Measurements from ENCODE around the gene GPS1.
A peak's percentile ranks its signal among the peaks of the same experiment; 100 is the strongest.

The GPS1 gene

DNA sequence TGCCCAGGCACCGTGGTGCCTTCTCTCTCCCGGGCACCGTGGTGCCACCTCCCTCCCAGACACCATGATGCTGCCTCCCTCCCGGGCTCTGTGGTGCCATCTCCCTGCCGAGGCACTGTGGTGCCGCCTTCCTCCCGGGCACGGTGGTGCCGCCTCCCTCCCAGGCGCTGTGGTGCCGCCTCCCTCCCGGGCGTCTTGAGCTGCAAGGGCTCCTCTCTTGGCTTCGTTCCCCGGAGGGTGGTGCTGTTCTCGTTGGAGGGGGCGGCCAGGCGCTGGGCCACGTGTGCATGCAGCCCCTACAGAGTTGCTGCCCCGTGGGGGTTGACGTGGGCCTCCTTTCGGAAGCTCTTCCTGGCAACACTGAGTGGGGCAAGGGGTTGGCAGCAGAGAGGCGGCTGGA, 37.3 kb upstream of the GPS1 start:
- H3K4me3 ChIP-seq (ENCODE audit: low read depth, low read length) = no peak overlapping the region

DNA sequence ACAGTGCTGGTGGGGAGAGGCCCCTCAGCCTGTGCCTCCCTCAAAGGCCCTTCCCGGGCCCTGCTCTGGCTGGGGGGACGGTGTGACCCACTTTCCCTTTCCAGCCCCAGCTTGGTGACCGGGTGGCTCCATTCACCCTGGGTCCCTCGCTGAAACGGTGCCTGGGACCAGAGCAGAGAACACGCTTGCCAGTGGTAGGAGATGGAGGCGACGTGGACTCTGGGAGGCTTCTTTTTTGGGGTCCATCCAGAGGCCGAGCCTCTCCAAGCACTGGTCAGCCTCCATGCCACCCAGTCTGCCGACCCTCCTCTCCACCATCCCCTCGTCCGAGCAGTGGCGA, 36.8 kb upstream of the GPS1 start:
- no peak overlapping the region for H3K4me3 ChIP-seq (ENCODE audit: low read depth, low read length)

DNA sequence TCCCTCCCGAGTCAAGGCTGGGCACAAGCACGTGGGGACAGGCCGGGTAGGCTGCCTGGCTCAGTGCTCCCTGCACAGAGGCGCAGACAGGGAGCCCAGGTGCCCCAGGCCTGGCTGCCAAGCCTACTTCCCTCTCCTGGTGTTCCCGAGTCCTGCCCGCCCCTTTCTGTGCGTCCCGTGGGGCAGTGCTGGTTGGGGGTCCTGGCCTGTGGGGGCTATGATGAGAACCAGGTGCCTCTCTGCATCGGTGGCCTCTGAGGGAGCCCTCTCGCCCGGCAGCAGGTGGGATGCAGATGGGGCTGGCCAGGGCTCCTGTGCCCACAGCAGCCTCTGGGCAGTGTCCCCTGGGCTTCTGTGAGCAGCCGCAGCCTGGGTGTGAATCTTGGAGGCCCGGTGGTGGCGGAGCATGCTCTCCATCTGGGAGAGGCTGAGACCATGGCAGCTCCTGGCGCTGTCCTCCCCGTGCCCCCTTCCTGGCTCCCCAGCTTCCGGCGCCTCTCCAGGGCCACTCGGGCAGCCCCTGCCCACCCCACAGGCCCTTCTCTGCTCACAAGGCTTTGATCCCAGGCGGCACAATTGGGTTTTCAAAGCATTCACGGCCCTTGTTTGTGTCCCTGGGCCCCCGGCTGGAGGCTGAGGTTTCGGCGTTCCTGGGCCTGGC, 36.3 kb upstream of the GPS1 start:
- H3K4me3 ChIP-seq (ENCODE audit: low read depth, low read length) = no peak overlapping the region

DNA sequence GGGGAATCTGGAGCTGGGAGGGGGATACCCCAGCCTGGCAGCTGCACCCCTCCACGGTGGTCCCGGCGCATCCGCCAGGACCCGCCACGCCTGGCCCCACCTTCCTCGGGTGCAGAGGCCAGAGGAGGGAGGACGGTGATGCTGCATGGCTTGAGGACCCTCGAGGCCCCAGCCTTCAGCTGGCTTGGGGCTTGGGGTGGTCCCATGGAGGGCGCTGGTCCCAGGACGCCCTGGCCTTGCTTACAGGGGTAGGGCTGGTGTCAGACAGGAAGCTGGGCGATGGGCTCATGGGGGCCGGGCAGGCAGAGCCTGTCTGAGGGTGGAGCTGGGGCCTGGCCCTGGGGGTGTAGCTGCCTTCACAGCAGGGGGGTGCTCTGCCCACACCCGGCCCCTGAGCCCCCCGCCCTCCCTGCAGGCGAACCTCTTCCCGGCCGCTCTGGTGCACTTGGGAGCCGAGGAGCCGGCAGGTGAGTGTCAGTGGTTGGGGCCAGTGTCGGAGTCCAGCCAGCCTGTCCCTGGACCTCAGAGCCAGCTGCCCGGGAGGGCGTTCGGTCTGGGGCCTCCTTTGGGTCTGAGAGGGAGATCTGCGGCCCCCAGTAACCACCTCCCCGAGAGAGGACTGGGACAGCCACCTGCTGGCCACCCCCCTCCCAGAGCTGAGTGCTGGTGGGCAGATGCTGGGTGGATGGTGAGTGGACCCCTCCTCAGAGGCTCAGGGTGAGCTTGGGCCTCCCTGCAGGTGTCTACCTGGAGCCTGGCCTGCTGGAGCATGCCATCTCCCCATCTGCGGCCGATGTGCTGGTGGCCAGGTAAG, 35.4 kb upstream of the GPS1 start:
- H3K4me3 ChIP-seq (ENCODE audit: low read depth, low read length) = no peak overlapping the region

DNA sequence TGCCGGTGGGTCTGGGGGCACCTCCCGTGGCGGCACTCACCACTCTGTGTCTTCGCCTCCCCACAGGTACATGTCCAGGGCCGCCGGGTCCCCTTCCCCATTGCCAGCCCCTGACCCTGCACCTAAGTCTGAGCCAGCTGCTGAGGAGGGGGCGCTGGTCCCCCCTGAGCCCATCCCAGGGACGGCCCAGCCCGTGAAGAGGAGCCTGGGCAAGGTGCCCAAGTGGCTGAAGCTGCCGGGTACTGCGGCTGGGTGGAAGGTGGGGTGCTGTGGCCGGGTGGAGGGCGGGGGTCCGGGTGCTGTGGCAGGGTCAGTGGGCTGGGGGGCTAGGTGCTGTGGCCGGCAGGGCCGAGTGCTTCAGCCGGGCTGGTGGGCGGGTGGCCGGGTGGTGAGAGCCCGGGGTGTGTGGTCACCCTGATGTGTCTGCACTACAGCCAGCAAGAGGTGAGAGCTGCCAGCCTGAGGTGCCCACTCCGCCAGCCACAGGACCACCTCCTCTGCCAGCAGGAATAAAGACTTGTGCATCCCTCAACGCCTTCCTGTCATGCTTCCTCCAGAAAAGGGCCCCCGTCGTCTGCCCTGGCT, 34.7 kb upstream of the GPS1 start:
- no peak overlapping the region for H3K4me3 ChIP-seq (ENCODE audit: low read depth, low read length)

DNA sequence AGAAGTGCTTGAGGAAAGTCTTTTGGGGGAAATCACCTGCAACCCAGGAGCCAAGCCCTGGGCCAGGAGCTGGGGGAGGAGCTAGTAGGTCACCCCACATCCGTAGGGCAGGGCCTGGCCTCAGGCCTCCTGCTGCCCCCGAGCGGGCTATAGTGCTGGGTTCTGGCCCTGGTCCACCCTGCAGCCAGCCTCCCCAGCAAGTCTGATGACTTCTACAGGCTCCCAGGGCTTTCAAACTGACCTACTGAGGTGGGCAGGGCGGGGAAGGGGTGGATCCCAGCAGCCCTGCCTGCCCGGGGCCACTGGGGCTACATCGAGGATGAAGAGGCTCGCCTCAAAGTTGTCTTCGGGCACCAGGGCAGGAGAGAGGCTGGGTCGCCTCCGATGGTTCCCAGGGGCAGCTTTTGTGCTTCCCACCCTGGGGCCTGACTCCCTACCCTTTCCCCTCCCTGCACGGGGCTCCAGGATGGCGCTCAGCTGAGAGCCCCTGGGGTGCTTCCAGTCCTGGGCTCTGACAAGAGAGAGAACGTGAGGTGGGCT, 34.0 kb upstream of the GPS1 start:
- H3K4me3 ChIP-seq (ENCODE audit: low read depth, low read length) = no peak overlapping the region

DNA sequence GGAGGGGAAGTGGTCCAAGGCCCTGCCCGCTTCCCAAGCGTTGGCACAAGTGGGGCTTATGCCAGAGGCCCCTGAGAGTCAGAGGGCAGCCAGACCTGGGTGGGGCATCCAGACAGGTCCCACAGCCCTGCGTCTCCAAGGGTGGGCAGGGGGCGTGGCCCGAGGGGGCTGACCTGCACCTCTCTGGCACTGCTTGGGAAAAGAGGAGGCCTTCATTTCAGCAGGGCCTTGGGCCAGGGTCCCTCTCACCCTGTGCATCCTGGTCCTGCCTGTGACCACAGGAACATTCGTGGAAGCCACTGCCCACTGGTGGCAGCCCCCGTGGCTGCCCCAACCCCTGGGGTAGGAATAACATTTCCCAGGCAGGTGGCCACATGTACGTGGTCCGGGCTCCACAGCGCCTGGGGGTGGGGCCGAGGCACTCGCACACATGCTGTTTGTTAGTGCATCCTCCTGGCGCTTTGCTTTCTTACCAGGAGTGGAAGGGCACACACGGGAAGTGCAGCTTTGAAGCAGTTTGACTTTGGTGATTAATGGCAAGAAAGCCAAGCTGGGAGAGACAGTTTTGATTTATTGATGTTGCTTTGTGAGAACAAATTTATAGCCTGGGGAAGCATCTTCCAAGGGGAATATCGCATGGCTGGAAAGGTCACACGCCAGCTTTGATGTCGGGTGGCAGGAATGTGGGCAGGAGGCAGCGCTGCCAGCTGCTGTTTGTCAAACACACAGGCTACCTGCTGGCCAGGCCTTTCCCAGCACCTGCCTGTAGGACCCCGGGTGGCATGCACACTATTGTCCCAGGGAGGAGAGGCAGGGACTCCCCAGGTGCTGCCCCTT, 33.3 kb upstream of the GPS1 start:
- no peak overlapping the region for H3K4me3 ChIP-seq (ENCODE audit: low read depth, low read length)

DNA sequence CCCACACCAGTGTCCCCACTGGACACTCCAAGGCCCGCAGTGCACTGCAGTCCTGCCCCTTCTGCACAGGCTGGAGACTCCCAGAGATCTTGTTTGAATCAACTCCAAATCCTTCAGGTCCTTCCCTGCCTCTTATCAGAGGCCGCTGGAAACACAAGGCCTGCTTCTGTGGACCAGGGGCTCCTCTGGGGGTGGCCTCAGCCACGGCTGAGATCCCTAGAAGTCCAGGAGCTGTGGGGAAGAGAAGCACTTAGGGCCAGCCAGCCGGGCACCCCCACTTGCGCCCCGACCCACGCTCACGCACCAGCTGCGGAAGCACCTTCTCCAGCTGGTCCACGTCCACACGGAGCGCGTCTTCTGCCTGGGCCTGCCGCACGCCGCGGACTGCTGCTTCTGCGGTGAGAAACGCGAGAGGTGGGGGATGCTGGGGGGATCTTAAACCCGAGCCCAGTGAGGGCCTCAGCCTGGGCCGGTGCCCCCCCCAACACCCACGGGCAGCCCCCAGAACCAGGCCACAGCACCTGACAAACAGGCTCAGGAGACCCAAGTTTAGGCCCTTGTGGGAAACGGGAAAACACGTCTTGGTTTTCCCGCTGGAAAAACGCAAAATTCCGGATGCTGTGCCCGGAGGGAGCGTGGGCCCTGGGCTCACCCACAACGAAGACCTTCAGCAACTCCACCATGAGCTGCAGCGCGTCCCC, 32.6 kb upstream of the GPS1 start:
- H3K4me3 ChIP-seq (ENCODE audit: low read depth, low read length) = no peak overlapping the region

DNA sequence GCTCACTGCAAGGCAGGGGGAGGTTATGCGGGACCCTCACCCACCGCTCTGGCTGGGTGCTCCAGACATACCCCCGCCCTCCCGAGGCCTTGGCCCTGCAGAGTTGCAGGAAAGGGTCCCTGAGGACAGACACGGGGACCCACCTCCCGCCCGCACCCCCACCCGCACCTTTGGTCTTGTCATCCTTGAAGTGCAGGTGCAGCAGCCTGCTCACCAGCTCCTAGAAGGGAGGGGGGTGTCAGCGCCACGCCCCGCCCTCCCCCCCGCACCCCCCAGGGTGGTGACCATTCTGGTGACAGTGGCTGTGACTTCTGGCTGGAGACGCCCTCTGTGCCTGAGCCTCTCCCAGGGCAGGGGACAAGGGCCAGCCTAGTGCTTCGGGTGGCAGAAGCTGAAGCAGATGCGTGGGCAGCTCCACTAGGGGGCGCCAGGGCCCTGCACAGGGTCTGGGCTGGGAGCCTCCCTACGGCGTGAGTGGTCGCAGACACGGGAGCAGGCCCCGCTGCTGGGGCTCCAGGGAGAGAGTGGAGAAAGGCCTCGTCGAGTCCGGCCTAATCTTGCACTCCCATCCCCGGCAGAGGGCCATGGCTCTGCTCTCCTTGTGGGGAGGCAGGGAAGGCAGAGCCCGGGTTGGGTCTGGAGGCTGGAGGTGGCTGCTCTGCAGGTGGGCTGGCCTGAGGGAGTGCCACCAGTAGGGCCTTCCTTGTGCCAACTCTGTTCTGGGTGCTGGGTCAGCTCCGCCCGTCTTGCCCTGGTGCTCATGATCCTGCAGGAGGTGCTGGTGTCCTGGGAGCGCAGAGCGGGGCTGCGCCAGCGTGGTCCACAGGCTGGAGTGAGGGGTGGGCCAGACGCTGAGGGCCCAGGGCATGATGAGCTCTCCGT, 31.8 kb upstream of the GPS1 start:
- H3K4me3 ChIP-seq (ENCODE audit: low read depth, low read length) = no peak overlapping the region

DNA sequence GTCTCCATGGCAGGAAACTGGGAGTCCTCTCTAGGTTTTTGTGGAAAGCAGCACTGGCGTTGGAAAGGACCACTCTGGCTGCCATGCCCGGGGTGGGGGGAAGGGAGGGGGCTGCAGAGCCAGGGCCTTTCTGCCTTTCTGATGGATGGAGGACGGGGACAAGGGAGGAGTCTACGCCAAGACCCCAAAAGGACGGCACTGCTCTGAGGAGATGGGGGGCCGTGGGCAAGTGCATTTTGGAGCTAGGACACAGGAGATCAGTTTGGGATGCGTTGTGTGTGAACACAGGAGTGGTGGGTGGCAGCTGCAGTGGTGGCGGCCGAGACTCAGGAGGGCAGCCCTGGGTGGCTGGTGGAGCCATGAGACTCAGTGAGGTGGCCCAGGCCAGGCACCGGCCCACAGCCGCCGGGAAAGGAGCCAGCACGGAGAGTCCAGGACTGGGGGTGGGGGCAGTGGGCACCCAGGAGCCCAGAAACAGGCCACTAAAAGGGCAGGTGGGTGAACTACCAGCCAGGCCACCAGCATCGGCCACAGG, 31.1 kb upstream of the GPS1 start:
- no peak overlapping the region for H3K4me3 ChIP-seq (ENCODE audit: low read depth, low read length)

DNA sequence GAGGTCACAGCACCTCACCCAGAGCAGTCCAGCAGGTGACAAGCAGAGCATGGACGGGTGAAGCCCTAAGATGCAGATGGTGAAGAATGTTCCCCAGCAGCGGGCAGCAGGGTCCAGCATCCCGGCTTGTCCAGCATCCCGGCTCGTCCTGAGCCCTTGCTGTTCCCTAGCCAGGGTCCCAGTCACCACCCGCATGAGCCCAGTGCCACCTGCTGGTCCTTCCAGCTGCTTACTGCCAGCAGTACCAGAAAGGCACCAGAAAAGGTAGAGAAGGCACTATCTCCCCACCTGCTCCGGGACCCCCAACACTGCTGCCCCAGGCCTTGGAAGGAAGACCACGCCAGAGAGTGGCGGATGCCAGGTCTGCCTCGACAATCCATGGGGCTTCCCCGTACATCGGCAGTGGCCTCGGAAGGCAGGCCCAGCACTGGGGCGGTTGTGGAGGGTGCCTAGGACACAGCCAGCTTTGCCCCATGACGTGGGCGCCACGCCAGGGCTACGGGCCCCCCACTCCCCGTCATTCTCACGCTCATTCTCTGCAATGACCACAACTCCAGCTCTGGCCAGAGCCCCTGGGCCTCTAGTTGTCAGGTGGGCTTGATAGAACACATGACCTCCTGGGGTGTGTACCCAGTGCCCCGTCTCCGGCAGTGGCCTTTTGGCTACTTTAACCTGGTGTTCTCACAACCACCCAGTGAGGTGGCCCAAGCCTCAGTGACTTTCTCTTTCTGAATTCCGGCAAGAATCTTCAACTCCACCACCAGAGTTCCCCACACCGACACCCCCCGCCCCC, 30.4 kb upstream of the GPS1 start:
- no peak overlapping the region for H3K4me3 ChIP-seq (ENCODE audit: low read depth, low read length)

DNA sequence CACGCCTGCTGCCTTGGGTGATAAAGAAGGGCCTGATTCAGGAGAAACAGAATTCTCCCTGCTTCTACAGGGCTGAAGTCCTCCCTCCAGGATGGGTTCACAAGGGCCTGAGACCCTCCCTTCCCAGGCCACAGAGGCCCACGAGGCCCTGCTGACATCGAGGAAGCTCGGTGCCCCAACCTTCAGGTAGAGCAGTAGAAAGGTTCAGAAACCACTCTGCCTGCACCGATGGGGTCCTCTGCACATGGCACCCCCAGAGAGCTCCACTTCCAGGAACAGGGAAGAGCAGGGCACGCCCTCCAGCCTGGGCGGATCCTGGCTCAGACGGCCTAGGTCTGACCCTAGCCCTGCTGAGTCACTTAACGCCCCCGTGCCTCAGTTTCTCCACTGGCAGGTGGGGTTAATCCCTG, 29.8 kb upstream of the GPS1 start:
- peak overlapping the region; percentile 85 for H3K4me3 ChIP-seq (ENCODE audit: low read depth, low read length)

DNA sequence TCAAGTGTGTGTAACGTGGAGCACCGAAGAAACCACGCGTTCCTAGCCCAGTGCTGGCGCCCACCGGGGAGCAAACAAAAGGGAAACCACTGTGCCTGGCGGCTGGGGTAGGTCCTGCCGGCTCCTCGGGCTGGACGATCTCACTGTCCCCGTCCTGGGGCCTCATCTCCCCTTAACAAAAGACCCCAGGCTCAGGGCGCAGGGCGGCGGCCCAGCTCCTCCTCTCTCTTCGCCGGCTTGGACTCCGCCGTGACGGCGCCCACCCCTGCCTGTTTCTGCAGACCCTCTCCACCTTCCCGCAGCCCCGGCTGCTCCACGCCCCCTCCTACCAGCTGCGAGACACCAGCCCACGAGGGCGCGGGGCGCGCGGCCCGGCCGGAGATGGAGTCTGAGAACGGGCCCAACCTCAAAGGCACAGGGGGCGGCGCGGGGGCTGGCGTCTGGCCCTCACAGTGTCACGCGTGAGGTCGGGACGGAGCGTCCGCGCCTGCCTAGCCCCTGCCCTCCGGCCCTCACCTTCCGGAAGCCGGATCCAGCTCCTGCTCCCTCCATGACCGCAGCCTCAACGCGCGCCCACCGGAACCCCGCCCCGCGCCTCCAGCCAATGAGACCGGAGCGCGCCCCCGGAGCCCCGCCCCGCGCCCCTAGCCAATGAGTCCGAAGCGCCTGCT, 29.3 kb upstream of the GPS1 start, which contains the start of gene CENPX:
Gene CENPX (minus strand): TSS at position 569 of the 671 bp plus-strand sequence. CDS start 17 bp downstream, at position 552.
- H3K4me3 ChIP-seq (ENCODE audit: low read depth, low read length) = peak within 1 kb of the TSS; percentile 85

DNA sequence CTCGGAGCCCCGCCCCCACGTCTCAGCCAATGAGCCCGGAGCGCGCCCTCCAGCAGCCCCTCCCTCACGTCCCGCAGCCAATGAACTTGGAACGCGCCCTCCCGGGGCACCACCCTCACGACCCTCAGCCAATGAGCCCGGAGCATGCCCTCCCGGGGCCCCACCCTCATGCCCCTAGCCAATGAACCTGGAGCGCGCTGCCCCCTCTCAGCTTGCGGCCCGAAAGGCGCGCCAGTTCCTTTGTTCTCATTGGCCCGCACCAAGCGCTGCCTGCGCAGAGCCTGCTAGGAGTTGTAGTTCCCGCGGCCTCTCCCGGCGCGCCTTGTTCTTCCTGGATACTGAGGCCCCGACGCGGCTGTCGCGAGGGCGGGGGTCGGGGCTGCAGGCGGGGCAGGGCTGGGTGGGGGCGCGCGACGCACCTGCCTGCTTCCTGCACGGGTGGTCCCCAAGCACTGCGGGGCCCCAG, 28.7 kb upstream of the GPS1 start, which contains the start of gene LRRC45:
Gene LRRC45 (plus strand): TSS at position 325 of the 466 bp plus-strand sequence. CDS start 339 bp downstream, outside the sequence.
- H3K4me3 ChIP-seq (ENCODE audit: low read depth, low read length) = peak within 1 kb of the TSS; percentile 85

DNA sequence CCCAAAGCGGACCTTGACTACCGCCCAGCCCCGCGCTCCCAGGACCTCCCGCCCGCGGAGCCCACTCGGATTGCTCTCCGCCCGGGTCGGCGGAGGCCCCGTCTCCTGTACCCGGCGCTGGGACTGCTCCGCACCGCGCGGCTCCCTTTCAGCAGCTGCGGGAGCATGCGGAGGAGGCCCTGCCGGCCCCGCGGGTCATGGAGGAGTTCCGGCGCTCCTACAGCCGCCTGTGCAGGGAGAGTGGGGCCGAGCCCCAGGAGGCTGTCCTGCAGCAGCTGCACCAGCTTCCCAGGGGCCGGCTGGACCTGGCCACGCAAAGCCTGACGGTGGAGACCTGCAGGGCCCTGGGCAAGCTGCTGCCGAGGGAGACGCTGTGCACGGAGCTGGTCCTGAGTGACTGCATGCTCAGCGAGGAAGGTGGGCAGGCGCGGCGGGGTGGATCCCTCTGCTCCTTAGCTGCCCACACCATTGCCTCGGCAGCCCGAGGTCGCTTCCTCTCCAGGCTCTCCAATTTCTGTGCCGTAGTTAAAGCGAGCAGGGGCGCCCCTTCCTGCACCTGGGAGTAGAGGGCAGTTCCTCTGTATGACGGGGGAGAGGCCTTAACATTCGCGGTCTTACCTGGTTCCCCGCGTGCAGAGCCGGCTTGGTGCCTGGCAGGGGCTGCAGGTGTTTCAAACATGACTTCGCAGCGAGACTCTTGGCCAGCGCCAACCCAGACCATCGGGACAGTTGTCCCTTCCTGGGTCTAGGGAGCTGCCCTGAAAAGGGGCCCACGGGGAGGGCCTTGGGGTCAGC, 28.1 kb upstream of the GPS1 start:
- peak overlapping the region; percentile 58 for H3K4me3 ChIP-seq (ENCODE audit: low read depth, low read length)

DNA sequence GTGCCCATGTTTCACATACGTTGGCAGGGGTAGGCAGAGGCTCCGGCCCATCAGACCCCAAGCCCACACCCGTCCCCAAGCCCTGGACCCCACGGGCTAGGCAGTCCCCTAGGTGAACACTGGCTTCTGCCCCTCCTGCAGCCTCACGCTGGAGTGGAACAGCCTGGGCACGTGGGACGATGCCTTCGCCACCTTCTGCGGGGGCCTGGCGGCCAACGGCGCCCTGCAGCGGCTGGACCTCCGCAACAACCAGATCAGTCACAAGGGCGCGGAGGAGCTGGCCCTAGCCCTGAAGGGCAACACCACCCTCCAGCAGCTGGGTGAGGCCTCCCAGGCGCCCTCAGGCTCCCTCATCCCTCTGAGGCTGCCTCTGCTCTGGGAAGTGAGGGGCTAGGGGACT, 26.8 kb upstream of the GPS1 start:
- no peak overlapping the region for H3K4me3 ChIP-seq (ENCODE audit: low read depth, low read length)

Data from iPS-11a (cell line).